T-helper 1 cell (primary cell): ENCODE data around the gene PRDM16.
A peak's percentile ranks its signal among the peaks of the same experiment; 100 is the strongest.

ENCODE experiments used
- DNase-seq, 5 donors: peaks; one replicate each; pipeline ENCODE4 v3.0.0-alpha.2; 2012 to 2020

Gene PRDM16

GRCh38 chr1:3314491-3315381, 245.7 kb downstream of the PRDM16 start:
- DNase-seq, result no peak

GRCh38 chr1:3315399-3316339, 246.7 kb downstream of the PRDM16 start:
- no peak for DNase-seq

GRCh38 chr1:3316340-3316943, 247.4 kb downstream of the PRDM16 start:
- peak in 1 of 5 donors; percentile 35 for DNase-seq

- no peak for DNase-seq
Observed at GRCh38 chr1:3317456-3317855, 248.5 kb downstream of the PRDM16 start.

- DNase-seq, result no peak
Observed at GRCh38 chr1:3318329-3318728, 249.3 kb downstream of the PRDM16 start.

- peak in 1 of 5 donors; percentile 41 for DNase-seq
Observed at GRCh38 chr1:3319874-3320245, 250.9 kb downstream of the PRDM16 start.

GRCh38 chr1:3320246-3321152, 251.5 kb downstream of the PRDM16 start:
- DNase-seq, result no peak

- DNase-seq, result no peak
Observed at GRCh38 chr1:3321559-3322449, 252.8 kb downstream of the PRDM16 start.

- no peak for DNase-seq
Observed at GRCh38 chr1:3322450-3323020, 253.5 kb downstream of the PRDM16 start.

- DNase-seq, result no peak
Observed at GRCh38 chr1:3323021-3323795, 254.2 kb downstream of the PRDM16 start.

- DNase-seq, result no peak
Observed at GRCh38 chr1:3323796-3324703, 255.0 kb downstream of the PRDM16 start.

GRCh38 chr1:3324704-3325535, 255.9 kb downstream of the PRDM16 start:
- no peak for DNase-seq

- no peak for DNase-seq
Observed at GRCh38 chr1:3326516-3327388, 257.7 kb downstream of the PRDM16 start.

GRCh38 chr1:3327389-3327702, 258.3 kb downstream of the PRDM16 start:
- DNase-seq, result no peak

GRCh38 chr1:3327936-3328590, 259.1 kb downstream of the PRDM16 start:
- DNase-seq, result no peak

GRCh38 chr1:3329640-3330281, 260.8 kb downstream of the PRDM16 start:
- no peak for DNase-seq
